Stimulated activated CD8-positive, alpha-beta memory T cell treated with anti-CD3 and anti-CD28 coated beads, Interleukin-4, amount 100 ng/mL, for 48 hours (primary cell): ENCODE measurements around the gene PAX5.

Experiments
- DNase-seq: peaks from one replicate; pipeline ENCODE4 v3.0.0-alpha.2; 2020

The PAX5 gene

DNA sequence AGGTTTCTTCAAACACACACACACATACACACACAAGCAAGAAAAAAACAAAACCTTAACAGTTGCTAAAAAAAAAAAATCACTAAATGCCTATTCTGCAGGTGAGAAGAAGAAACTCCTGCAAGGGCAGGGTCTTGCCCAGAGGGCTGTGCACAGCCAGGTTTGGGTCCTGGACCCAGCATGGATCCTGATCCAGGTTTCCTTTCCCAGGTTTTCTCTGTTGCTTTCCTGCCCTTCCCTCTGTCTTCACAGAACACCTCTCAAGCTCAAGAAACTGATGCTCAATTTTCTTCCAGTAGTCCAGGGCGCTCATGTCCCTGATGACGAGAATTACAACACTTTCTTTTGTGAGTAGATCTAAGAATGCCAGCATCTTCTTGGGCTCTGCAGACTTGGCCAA lies 136.6 kb downstream of the PAX5 start:
- no peak for DNase-seq

GRCh38 chr9:36897019-36897418 lies 137.0 kb downstream of the PAX5 start:
- DNase-seq = no peak

- DNase-seq = no peak
Observed at GRCh38 chr9:36896296-36896695, 137.8 kb downstream of the PAX5 start.

- DNase-seq = no peak
Observed at GRCh38 chr9:36895744-36896260, 138.3 kb downstream of the PAX5 start.

GRCh38 chr9:36894695-36895310 lies 139.3 kb downstream of the PAX5 start:
- DNase-seq = no peak

- DNase-seq = no peak
Observed at GRCh38 chr9:36893911-36894310, 140.2 kb downstream of the PAX5 start.

DNA sequence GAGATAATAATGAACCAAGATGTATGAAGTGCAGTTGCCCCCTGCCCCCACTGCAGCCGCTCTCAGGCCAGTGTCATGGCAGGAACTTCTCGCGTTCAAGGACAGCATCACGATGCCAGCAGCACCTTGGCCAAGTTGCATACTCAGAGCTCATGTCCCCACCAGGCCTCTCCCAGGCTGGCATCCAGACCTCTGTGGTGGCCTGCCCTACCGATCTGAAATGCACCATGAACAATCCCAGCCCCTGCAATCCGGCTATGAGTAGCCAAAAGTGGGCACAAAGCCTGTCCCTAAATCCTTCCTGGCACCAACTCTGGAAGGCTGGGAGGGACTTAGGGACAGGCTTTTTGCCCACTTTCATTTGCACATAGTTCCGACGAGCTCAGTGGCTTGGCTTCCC lies 140.9 kb downstream of the PAX5 start:
- no peak for DNase-seq

DNA sequence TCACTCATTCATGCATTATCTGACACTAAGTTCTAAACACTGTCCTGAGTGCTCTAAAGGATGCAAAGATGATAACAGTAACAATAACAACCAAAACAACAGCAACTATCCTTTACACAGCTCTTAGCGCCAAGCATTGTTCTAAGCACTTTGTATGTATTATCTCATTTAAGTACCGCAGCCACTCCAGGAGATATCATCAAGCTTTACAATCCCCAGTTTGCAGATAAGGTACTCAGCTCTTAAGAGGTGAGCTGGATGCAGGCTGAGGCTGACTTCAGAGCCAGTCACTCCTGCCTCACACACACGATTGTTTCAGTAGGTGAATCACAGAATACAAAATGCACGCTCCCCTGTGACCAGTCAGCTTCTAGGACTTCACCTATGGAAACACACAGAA lies 141.8 kb downstream of the PAX5 start:
- DNase-seq = no peak

DNA sequence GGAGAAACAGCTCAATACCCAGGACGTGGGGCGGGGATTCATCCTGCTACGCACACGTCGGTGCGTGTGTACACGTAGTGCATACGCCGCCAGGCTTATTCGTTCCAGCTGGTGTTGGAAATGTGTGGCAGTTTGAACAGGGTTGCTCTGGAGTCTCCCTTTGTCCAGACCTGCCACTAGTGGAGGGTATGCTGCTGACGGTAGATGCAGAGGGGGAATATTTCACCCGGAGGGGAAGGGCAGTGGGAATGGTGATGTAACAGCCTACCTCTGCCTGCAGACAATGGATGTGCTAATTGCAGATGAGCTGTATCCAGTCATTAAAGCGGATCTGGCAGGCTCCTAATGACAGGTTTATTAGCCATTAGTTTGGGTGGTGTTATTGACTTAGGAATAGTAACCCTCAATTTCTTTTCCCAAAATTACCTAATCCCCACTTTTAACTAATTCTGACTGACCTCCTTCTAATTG lies 142.7 kb downstream of the PAX5 start:
- no peak for DNase-seq

GRCh38 chr9:36889844-36890243 lies 144.2 kb downstream of the PAX5 start:
- DNase-seq = no peak

DNA sequence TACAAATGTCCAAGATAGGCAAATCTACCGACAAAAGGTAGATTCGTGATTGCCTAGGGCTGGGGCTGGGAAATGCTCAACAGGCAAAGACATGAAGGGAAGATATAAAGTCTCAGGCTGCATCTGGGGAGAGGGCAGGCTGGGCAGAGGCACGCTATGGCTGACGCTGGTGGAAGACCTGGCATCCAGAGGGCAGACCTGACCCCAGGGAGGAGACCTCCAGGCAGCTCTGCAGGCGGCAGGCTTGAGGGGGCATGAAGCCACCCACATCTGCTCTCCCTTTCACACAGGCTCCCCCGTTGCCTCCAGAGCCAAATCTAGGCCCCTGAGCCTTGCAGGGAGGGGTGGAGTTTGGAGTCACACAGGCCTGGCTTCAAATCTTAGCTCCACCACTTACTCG lies 145.5 kb downstream of the PAX5 start:
- DNase-seq = no peak

GRCh38 chr9:36884721-36885120 lies 149.3 kb downstream of the PAX5 start:
- no peak for DNase-seq

GRCh38 chr9:36882594-36882993 lies 151.5 kb downstream of the PAX5 start:
- DNase-seq = no peak

- no peak for DNase-seq
Observed at GRCh38 chr9:36881743-36882441, 152.2 kb downstream of the PAX5 start.

- DNase-seq = no peak
Observed at GRCh38 chr9:36881316-36881715, 152.8 kb downstream of the PAX5 start.

DNA sequence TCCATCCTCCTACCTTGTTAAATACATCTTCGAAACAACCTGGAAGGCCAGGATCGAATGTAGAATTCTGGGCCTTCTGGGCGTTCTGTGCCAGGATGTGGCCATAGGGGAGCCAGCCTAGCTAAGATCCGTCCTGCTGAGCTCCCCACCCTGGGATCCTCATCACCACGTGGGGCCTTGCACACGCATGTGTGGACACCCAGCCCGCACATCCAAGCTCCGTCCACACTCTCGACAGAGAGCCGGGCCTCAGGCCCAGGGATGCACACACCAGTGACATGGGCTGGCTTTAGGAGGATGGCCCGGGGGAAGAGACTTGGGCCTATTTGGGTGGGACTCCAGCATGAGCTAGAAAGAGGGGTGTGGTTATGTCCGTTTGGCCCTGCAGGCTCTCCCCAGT lies 154.0 kb downstream of the PAX5 start:
- DNase-seq = no peak

- DNase-seq = peak; percentile 49
Observed at GRCh38 chr9:36878986-36879982, 154.8 kb downstream of the PAX5 start.

DNA sequence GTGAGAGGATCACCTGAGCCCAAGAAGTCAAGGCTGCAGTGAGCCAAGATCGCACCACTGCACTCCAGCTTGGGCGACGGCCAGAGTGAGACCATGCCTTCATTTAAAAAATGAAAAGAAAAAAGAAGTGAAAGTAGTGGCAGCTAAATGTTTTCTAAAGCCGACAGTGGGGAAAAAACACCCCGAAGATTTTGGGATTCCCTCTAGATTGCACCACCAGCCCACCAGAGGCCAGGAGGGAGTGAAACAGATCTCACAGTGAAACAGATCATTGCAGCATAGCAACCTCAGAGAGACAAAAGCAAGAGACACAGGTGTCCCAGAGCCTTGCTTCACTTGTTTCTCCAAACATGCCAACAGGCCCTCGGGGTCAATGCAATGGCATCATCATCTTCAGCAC lies 156.8 kb downstream of the PAX5 start:
- no peak for DNase-seq

DNA sequence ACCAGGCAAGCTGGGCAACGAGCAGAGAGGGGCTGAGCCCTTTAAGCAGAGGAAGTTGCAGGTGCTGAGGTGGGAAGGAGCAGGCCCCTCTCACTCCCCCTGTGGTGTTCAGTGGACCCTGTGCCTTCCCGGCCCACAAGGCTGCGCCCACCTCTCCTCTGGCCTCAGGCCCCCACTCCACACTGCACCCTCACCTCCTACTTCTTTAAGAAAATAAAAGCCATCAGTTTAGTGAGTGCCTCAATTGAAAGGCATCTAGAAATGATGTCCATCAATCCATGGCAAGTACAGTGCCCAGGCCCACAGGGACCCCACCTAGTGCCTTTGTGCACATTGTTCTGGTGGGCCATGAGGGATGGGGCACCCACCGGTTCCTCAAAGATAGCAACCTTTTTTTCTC lies 158.0 kb downstream of the PAX5 start:
- DNase-seq = no peak

GRCh38 chr9:36874921-36875320 lies 159.1 kb downstream of the PAX5 start:
- DNase-seq = no peak

GRCh38 chr9:36874261-36874660 lies 159.8 kb downstream of the PAX5 start:
- no peak for DNase-seq

- DNase-seq = peak; percentile 87
Observed at GRCh38 chr9:36873247-36873875, 160.7 kb downstream of the PAX5 start.

- no peak for DNase-seq
Observed at GRCh38 chr9:36872641-36873040, 161.4 kb downstream of the PAX5 start.
